Suprapubic skin (tissue), 4 donors: ENCODE measurements around the gene C6orf120. TPM values are rescaled to one million over a fixed set of nuclear protein-coding genes. Genes with fewer than 3 reads are reported as not detected.

Experiments
- total RNA-seq, 4 donors: library from RNA; depleted of rRNA; stranded (reverse); fragments of >200 nt; gene quantifications; one replicate each; pipeline ENCODE4 v1.1.0, GENCODE V29; 2016

C6orf120 gene
- total RNA-seq, 4 donors from 2014 or later, result 19.4 to 23.1 (median 20.1) TPM

Other genes with a start within 250 kb of the C6orf120 start
- gene WDR27, start 97 bp upstream of the C6orf120 start, total RNA-seq, result 10 to 100 TPM; 17.3 to 59.4 (median 26.6) TPM
- gene PHF10, start 22.4 kb downstream of the C6orf120 start, total RNA-seq, result 10 to 100 TPM; 41.5 to 93.1 (median 47.8) TPM
- gene DYNLT2, start 49.4 kb downstream of the C6orf120 start, total RNA-seq, result 1 to 10 TPM; 1.3 to 4.0 (median 2.2) TPM
- gene ERMARD, start 49.5 kb downstream of the C6orf120 start, total RNA-seq, result 10 to 100 TPM; 14.6 to 49.1 (median 20.4) TPM